ENCODE data around the gene MAPK8IP3.

The MAPK8IP3 gene

DNA sequence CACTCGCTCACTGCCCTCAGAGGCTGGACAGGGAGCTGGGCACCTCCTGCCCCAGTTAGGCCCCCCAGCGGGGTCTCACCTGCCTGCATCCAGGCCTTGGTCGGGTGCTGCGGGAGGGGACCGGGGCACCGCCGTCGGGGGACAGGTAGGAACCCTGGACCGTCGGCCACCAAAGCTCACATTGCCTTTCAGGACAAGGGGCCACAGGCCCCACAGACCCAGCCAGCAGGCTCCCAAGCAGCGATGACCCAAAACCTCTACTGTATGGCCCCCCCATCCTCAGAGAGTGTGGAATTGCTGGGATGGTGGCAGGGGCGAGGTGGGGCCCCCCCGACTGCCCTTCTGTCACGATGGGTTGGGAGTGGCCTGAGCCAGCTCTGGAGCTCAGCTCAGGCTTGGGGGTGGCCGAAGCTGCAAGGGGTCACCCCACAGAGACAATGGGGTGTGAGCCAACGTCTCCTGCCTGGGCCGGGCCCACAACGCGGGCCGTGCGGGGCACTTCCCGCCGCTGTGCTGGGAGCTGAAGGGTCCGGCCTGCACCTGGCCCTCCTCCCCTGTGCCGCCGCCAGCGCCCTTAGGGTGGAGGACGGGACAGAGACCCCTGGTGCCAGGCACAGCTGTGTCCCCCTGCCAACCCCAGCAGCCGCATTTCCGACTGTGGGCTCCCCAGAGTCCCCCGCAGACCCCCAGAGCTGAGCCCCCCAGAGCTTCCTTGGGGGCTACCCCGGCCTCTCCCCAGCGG lies 87.0 kb downstream of the MAPK8IP3 start:
- no peak overlapping the region for H3K27ac ChIP-seq (ENCODE audit: low read depth, low read length)

GRCh38 chr16:1793578-1794220 lies 87.7 kb downstream of the MAPK8IP3 start, which contains the start of gene IGFALS:
Gene IGFALS (minus strand): TSS chr16:1793705. CDS start chr16:1793652, 53 bp downstream.
- Histone ChIP-seq H4K20me1 (ENCODE audit: control insufficient read depth, insufficient read depth, low read depth, low read length) (no peaks in the 10 kb centered on the region), H3K79me2 (ENCODE audit: control insufficient read depth, low read length) (no peaks in the 10 kb centered on the region), H3K27ac (ENCODE audit: low read depth, low read length) (no peak within 1 kb of the TSS)

More for the DNA sequence above, 87.0 kb downstream of the MAPK8IP3 start:
- Histone ChIP-seq H3K27me3 (ENCODE audit: control insufficient read depth, low read length) (no peaks in the 10 kb centered on the region), H3K9me3 (ENCODE audit: control insufficient read depth, insufficient read depth, low read length) (peaks cover 2% of the 10 kb centered on the region; the same call in 1 of the 2 replicates), H3F3A (ENCODE audit: control insufficient read depth, insufficient read depth) (no peaks in the 10 kb centered on the region), H3K4me3 (ENCODE audit: low read length) (no peak overlapping the region), H3K4me2 (ENCODE audit: low read length) (no peak overlapping the region), H3K9me2 (replicated peaks; ENCODE audit: control insufficient read depth, low read length) (no peaks in the 10 kb centered on the region), H3K36me3 (ENCODE audit: control insufficient read depth, low read length) (peaks cover 7% of the 10 kb centered on the region; the same call in 1 of the 2 replicates), H4K20me1 (ENCODE audit: control insufficient read depth, insufficient read depth, low read depth, low read length) (no peaks in the 10 kb centered on the region), H3K4me1 (ENCODE audit: control insufficient read depth, low read length) (no peaks in the 10 kb centered on the region), H3K79me2 (ENCODE audit: control insufficient read depth, low read length) (no peaks in the 10 kb centered on the region)
- TF ChIP-seq, protein P1, sequence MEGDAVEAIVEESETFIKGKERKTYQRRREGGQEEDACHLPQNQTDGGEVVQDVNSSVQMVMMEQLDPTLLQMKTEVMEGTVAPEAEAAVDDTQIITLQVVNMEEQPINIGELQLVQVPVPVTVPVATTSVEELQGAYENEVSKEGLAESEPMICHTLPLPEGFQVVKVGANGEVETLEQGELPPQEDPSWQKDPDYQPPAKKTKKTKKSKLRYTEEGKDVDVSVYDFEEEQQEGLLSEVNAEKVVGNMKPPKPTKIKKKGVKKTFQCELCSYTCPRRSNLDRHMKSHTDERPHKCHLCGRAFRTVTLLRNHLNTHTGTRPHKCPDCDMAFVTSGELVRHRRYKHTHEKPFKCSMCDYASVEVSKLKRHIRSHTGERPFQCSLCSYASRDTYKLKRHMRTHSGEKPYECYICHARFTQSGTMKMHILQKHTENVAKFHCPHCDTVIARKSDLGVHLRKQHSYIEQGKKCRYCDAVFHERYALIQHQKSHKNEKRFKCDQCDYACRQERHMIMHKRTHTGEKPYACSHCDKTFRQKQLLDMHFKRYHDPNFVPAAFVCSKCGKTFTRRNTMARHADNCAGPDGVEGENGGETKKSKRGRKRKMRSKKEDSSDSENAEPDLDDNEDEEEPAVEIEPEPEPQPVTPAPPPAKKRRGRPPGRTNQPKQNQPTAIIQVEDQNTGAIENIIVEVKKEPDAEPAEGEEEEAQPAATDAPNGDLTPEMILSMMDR (IDR thresholded peaks at IDR 0.05; ENCODE audit: low read depth, low read length, poor library complexity, severe bottlenecking) = no peak
- TF ChIP-seq EZH2phosphoT487 (IDR thresholded peaks at IDR 0.05; ENCODE audit: borderline replicate concordance, low read length) = no peak

DNA sequence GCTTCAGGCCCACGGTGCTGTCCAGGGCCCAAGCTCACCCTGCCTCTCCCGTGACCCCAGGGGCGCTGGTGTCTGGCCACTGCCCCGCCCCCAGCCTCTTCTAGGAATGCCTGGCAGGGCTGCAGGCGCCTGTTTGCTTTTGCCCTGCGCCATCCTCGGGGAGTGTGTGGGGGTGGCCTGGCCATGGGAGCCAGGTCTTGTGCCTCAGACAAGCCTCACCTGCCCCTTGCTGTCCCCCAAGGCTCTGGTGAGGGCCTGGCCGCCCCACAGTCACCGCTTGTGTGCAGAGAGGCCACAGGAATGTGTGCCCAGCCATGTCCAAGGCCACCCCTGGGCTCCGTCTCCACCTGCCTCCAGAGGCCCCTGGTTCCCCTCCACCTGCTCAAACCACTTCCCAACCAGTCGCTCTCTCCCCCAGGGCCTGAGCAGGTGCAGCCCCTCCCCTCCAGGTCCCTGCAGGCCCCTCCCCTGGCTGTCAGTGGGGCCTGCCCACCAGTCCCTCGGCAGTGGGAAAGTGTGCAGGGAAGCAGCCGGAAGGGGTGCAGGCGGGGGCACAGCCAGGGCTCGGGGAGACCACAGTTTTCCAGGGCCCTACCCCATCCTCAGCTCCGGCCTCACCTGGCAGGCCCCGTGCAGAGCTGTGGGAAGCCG lies 88.4 kb downstream of the MAPK8IP3 start:
- Histone ChIP-seq H3K79me2 (ENCODE audit: control insufficient read depth, low read length) (no peaks in the 10 kb centered on the region), H3K27me3 (ENCODE audit: control insufficient read depth, low read length) (no peaks in the 10 kb centered on the region), H4K20me1 (ENCODE audit: control insufficient read depth, insufficient read depth, low read depth, low read length) (no peaks in the 10 kb centered on the region), H3F3A (ENCODE audit: control insufficient read depth, insufficient read depth) (no peaks in the 10 kb centered on the region), H3K9me3 (ENCODE audit: control insufficient read depth, insufficient read depth, low read length) (peaks cover 5% of the 10 kb centered on the region; the same call in 1 of the 2 replicates), H3K36me3 (ENCODE audit: control insufficient read depth, low read length) (no peaks in the 10 kb centered on the region; the same call in 1 of the 2 replicates), H3K9me2 (replicated peaks; ENCODE audit: control insufficient read depth, low read length) (no peaks in the 10 kb centered on the region), H3K27ac (ENCODE audit: low read depth, low read length) (no peak overlapping the region), H3K4me2 (ENCODE audit: low read length) (no peak overlapping the region), H3K4me1 (ENCODE audit: control insufficient read depth, low read length) (no peaks in the 10 kb centered on the region), H3K4me3 (ENCODE audit: low read length) (no peak overlapping the region)
- TF ChIP-seq, protein P1 (IDR thresholded peaks at IDR 0.05; ENCODE audit: low read depth, low read length, poor library complexity, severe bottlenecking) = no peak
- TF ChIP-seq EZH2phosphoT487 (IDR thresholded peaks at IDR 0.05; ENCODE audit: borderline replicate concordance, low read length) = no peak

More at GRCh38 chr16:1793578-1794220, 87.7 kb downstream of the MAPK8IP3 start, which contains the start of gene IGFALS:
- Histone ChIP-seq H3K36me3 (ENCODE audit: control insufficient read depth, low read length) (peaks cover 4% of the 10 kb centered on the region; the same call in 1 of the 2 replicates), H3K4me2 (ENCODE audit: low read length) (no peak within 1 kb of the TSS), H3K9me3 (ENCODE audit: control insufficient read depth, insufficient read depth, low read length) (peaks cover 5% of the 10 kb centered on the region; the same call in 1 of the 2 replicates), H3F3A (ENCODE audit: control insufficient read depth, insufficient read depth) (no peaks in the 10 kb centered on the region), H3K27me3 (ENCODE audit: control insufficient read depth, low read length) (no peaks in the 10 kb centered on the region), H3K4me3 (ENCODE audit: low read length) (no peak within 1 kb of the TSS), H3K4me1 (ENCODE audit: control insufficient read depth, low read length) (no peaks in the 10 kb centered on the region), H3K9me2 (replicated peaks; ENCODE audit: control insufficient read depth, low read length) (no peaks in the 10 kb centered on the region)
- TF ChIP-seq, protein P1 (IDR thresholded peaks at IDR 0.05; ENCODE audit: low read depth, low read length, poor library complexity, severe bottlenecking) = no peak
- TF ChIP-seq EZH2phosphoT487 (IDR thresholded peaks at IDR 0.05; ENCODE audit: borderline replicate concordance, low read length) = no peak

Measured in DOHH2 (cell line).